ENCODE data around the gene OTULIN. TPM values are rescaled to one million over a fixed set of nuclear protein-coding genes. Genes with fewer than 3 reads are reported as not detected.

OTULIN gene
- total and polyA plus RNA-seq, 2 donors (not counting 1 experiment from before 2014, with no cell fraction given) = 9.8 to 17.8 TPM

DNA sequence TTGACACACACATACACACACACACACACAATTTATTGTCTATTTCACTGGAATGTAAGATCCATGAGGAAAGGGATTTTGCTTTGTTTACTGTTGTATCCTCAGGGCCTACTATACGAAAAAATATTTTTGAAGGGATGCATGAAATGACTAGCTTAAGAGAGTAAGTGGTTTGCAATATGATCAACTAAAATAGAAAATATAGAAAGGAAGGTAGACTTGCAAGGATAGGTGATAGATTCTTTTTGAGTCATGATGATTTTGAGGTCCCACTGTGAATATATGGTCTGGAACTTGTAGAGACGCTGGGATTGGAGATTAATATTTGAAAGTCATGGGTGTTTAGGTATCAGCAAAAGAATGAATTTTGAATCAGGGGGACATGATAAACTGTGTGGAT lies 28.9 kb upstream of the OTULIN start:
- no peak overlapping the region for H3K9ac ChIP-seq (ENCODE audit: insufficient read depth, low read length)
- no peak overlapping the region for H2AFZ ChIP-seq (ENCODE audit: low read length)
- no peaks in the 10 kb centered on the region for H4K20me1 ChIP-seq (ENCODE audit: control insufficient read depth, extremely low read depth, insufficient read depth, low read length)
- H3K27ac ChIP-seq (ENCODE audit: insufficient read depth, low read length) = no peak overlapping the region
- no peak overlapping the region for H3K4me3 ChIP-seq (replicated peaks in 1 of 4; ENCODE audit: control extremely low read depth in 1 of 4, insufficient read depth in 1 of 4, low read depth in 3 of 4, low read length in 4 of 4)
- no peaks in the 10 kb centered on the region for H3K9me3 ChIP-seq (ENCODE audit: control insufficient read depth, insufficient read depth, low read depth, low read length)
- TF ChIP-seq EZH2 (IDR thresholded peaks at IDR 0.05; ENCODE audit: low read length, missing control alignments) (no peak), CTCF (conservative IDR thresholded peaks at IDR 0.05 in 1 of 2, IDR thresholded peaks at IDR 0.05 in 1 of 2; ENCODE audit: low read depth in 1 of 2, low read length in 2 of 2) (no peak)
- no peak for DNase-seq (ENCODE audit: low read depth in 2 of 2)
- no peaks in the 10 kb centered on the region for H3K79me2 ChIP-seq (ENCODE audit: control insufficient read depth, insufficient read depth, low read length)
- no peaks in the 10 kb centered on the region for H3K27me3 ChIP-seq (ENCODE audit: control insufficient read depth, insufficient read depth, low read length)
- no peak overlapping the region for H3K4me2 ChIP-seq (ENCODE audit: extremely low read depth, insufficient read depth, low read length)
- no peaks in the 10 kb centered on the region for H3K4me1 ChIP-seq (ENCODE audit: control insufficient read depth, extremely low read depth, insufficient read depth, low read length)
- H3K36me3 ChIP-seq (ENCODE audit: control insufficient read depth, insufficient read depth, low read length) = no peaks in the 10 kb centered on the region

- Histone ChIP-seq H4K20me1 (ENCODE audit: control insufficient read depth, extremely low read depth, insufficient read depth, low read length) (no peaks in the 10 kb centered on the region), H3K4me2 (ENCODE audit: extremely low read depth, insufficient read depth, low read length) (no peak overlapping the region), H3K79me2 (ENCODE audit: control insufficient read depth, insufficient read depth, low read length) (no peaks in the 10 kb centered on the region), H3K9ac (ENCODE audit: insufficient read depth, low read length) (no peak overlapping the region), H3K36me3 (ENCODE audit: control insufficient read depth, insufficient read depth, low read length) (no peaks in the 10 kb centered on the region), H3K4me1 (ENCODE audit: control insufficient read depth, extremely low read depth, insufficient read depth, low read length) (no peaks in the 10 kb centered on the region), H3K27me3 (ENCODE audit: control insufficient read depth, insufficient read depth, low read length) (peaks cover 2% of the 10 kb centered on the region), H3K9me3 (ENCODE audit: control insufficient read depth, insufficient read depth, low read depth, low read length) (no peaks in the 10 kb centered on the region), H3K27ac (ENCODE audit: insufficient read depth, low read length) (no peak overlapping the region), H2AFZ (ENCODE audit: low read length) (no peak overlapping the region), H3K4me3 (replicated peaks in 1 of 4; ENCODE audit: control extremely low read depth in 1 of 4, insufficient read depth in 1 of 4, low read depth in 3 of 4, low read length in 4 of 4) (no peak overlapping the region)
- TF ChIP-seq CTCF (conservative IDR thresholded peaks at IDR 0.05 in 1 of 2, IDR thresholded peaks at IDR 0.05 in 1 of 2; ENCODE audit: low read depth in 1 of 2, low read length in 2 of 2) (no peak), EZH2 (IDR thresholded peaks at IDR 0.05; ENCODE audit: low read length, missing control alignments) (no peak)
- no peak for DNase-seq (ENCODE audit: low read depth in 2 of 2)
Observed at GRCh38 chr5:14640765-14641164, 23.8 kb upstream of the OTULIN start.

GRCh38 chr5:14644623-14645237 lies 19.8 kb upstream of the OTULIN start:
- Histone ChIP-seq H4K20me1 (ENCODE audit: control insufficient read depth, extremely low read depth, insufficient read depth, low read length) (no peaks in the 10 kb centered on the region), H3K9ac (ENCODE audit: insufficient read depth, low read length) (no peak overlapping the region), H3K27ac (ENCODE audit: insufficient read depth, low read length) (no peak overlapping the region), H3K4me2 (ENCODE audit: extremely low read depth, insufficient read depth, low read length) (no peak overlapping the region), H3K9me3 (ENCODE audit: control insufficient read depth, insufficient read depth, low read depth, low read length) (no peaks in the 10 kb centered on the region), H2AFZ (ENCODE audit: low read length) (no peak overlapping the region), H3K79me2 (ENCODE audit: control insufficient read depth, insufficient read depth, low read length) (no peaks in the 10 kb centered on the region), H3K36me3 (ENCODE audit: control insufficient read depth, insufficient read depth, low read length) (no peaks in the 10 kb centered on the region), H3K4me1 (ENCODE audit: control insufficient read depth, extremely low read depth, insufficient read depth, low read length) (peaks cover 2% of the 10 kb centered on the region), H3K4me3 (replicated peaks in 1 of 4; ENCODE audit: control extremely low read depth in 1 of 4, insufficient read depth in 1 of 4, low read depth in 3 of 4, low read length in 4 of 4) (no peak overlapping the region), H3K27me3 (ENCODE audit: control insufficient read depth, insufficient read depth, low read length) (peaks cover 2% of the 10 kb centered on the region)
- no peak for TF ChIP-seq CTCF (conservative IDR thresholded peaks at IDR 0.05 in 1 of 2, IDR thresholded peaks at IDR 0.05 in 1 of 2; ENCODE audit: low read depth in 1 of 2, low read length in 2 of 2)
- no peak for TF ChIP-seq EZH2 (IDR thresholded peaks at IDR 0.05; ENCODE audit: low read length, missing control alignments)
- no peak for DNase-seq (ENCODE audit: low read depth in 2 of 2)

Measured in fibroblast of lung (primary cell).